Astrocyte of the cerebellum (primary cell): ENCODE data around the gene MAGIX.

Experiments used
- DNase-seq: peaks from one replicate; pipeline ENCODE4 v3.0.0-alpha.2; 2011; ENCODE audit warnings: low read depth
- H3K4me3 ChIP-seq: 2 replicates; pipeline ENCODE4 v1.5.1; 2011; ENCODE audit warnings: mild to moderate bottlenecking, low read depth, low read length, moderate library complexity
- CTCF ChIP-seq: IDR thresholded peaks from 2 replicates; pipeline ENCODE4 v1.5.1; 2012; ENCODE audit warnings: low read length, low read depth, moderate library complexity, mild to moderate bottlenecking; ENCODE audit errors: missing control alignments
- in situ Hi-C: cut with HindIII; loops from 2 replicates; pipeline ENCODE4 v1.10.0; 2017; ENCODE audit warnings: low sequenced_read_pairs

MAGIX gene

GRCh38 chrX:49176421-49177326 lies 14.1 kb downstream of the MAGIX start:
- TF ChIP-seq CTCF, result no peak
- no peak for DNase-seq

GRCh38 chrX:49177338-49177833 lies 14.8 kb downstream of the MAGIX start:
- TF ChIP-seq CTCF, result no peak
- no peak for DNase-seq
- in situ Hi-C loops, result no loop called here
- H3K4me3 ChIP-seq, result no peak overlapping the region

More at GRCh38 chrX:49176421-49177326, 14.1 kb downstream of the MAGIX start:
- H3K4me3 ChIP-seq, result no peak overlapping the region
- in situ Hi-C loops, result no loop called here

- H3K4me3 ChIP-seq, result no peak overlapping the region
- no peak for TF ChIP-seq CTCF
- DNase-seq, result no peak
- in situ Hi-C loops, result no loop called here
Measured at GRCh38 chrX:49177873-49178480, 15.4 kb downstream of the MAGIX start.

- no peak for TF ChIP-seq CTCF
- no peak for DNase-seq
- no peak overlapping the region for H3K4me3 ChIP-seq
- in situ Hi-C loops, result no loop called here
Measured at GRCh38 chrX:49178537-49178936, 16.0 kb downstream of the MAGIX start.

- no peak for DNase-seq
- TF ChIP-seq CTCF, result no peak
- no peak overlapping the region for H3K4me3 ChIP-seq
- in situ Hi-C loops, result no loop called here
Measured at GRCh38 chrX:49179358-49179757, 16.8 kb downstream of the MAGIX start.

GRCh38 chrX:49183701-49184281 lies 21.2 kb downstream of the MAGIX start:
- no peak for DNase-seq
- in situ Hi-C loops, result no loop called here
- TF ChIP-seq CTCF, result no peak
- H3K4me3 ChIP-seq, result peak overlapping the region; percentile 55
